K562 (cell line): Measurements from ENCODE around the gene RABGAP1L. TPM values are rescaled to one million over a fixed set of nuclear protein-coding genes. Genes with fewer than 3 reads are reported as not detected.

Experiments used
- BDP1 ChIP-seq: IDR thresholded peaks from 3 replicates; pipeline ENCODE4 v1.6.1; 2011; ENCODE audit not compliant: insufficient read length, insufficient read depth
- BMI1 ChIP-seq: fragments of 150-350 bp; IDR thresholded peaks from 2 replicates; pipeline ENCODE4 v1.6.1; 2014; ENCODE audit warnings: low read length
- CEBPB ChIP-seq: fragments of 450-650 bp; IDR thresholded peaks from 2 replicates; pipeline ENCODE4 v1.6.1; 2016; ENCODE audit warnings: missing genetic modification characterization, missing compliant biosample characterization
- CEBPG ChIP-seq, 3 experiments: fragments of 200-800 bp in 1 of 3; sonication (Bioruptor generic) in 1 of 3; sonication (generic) in 1 of 3; formaldehyde crosslinking in 1 of 3; IDR thresholded peaks in 2 of 3; conservative IDR thresholded peaks in 1 of 3; 2 replicates each; pipeline versions ENCODE4 v1.6.1 to v1.8.0; 2016 to 2022; ENCODE audit warnings: missing compliant biosample characterization in 2 of 3, missing genetic modification characterization in 2 of 3, mild to moderate bottlenecking in 1 of 3, missing genetic modification reagents in 1 of 3
- ELF1 ChIP-seq: fragments of 200-800 bp; sonication (Bioruptor generic); IDR thresholded peaks from 2 replicates; pipeline ENCODE4 v1.6.1; 2016; ENCODE audit warnings: missing genetic modification characterization, missing compliant biosample characterization
- KDM2B ChIP-seq: fragments of 250-450 bp; sonication (Bioruptor Pico); IDR thresholded peaks from 2 replicates; pipeline ENCODE4 v1.8.0; 2021; ENCODE audit warnings: mild to moderate bottlenecking, moderate library complexity
- LEF1 ChIP-seq: fragments of 450-650 bp; IDR thresholded peaks from 2 replicates; pipeline ENCODE4 v1.6.1; 2016; ENCODE audit warnings: mild to moderate bottlenecking
- MEF2D ChIP-seq: conservative IDR thresholded peaks from 2 replicates; pipeline ENCODE4 v1.6.1; 2016; ENCODE audit warnings: low read depth, missing genetic modification characterization, missing compliant biosample characterization
- NRF1 ChIP-seq, 2 experiments: fragments of 450-650 bp; IDR thresholded peaks in 1 of 2; conservative IDR thresholded peaks in 1 of 2; 2 replicates each; pipeline ENCODE4 v1.6.1; 2014; ENCODE audit warnings: mild to moderate bottlenecking in 2 of 2
- PCBP1 ChIP-seq: fragments of 200-400 bp; formaldehyde crosslinking; IDR thresholded peaks from 2 replicates; pipeline ENCODE4 v1.6.1; 2018; ENCODE audit warnings: mild to moderate bottlenecking, low read depth, low read length; ENCODE audit not compliant: poor library complexity, severe bottlenecking
- RB1 ChIP-seq: fragments of 450-650 bp; IDR thresholded peaks from 2 replicates; pipeline ENCODE4 v1.6.1; 2017; ENCODE audit warnings: low read depth, mild to moderate bottlenecking
- SP1 ChIP-seq: sonication (generic); formaldehyde crosslinking; IDR thresholded peaks from 2 replicates; pipeline ENCODE4 v1.8.1; 2022; ENCODE audit warnings: mild to moderate bottlenecking, missing genetic modification reagents
- THRAP3 ChIP-seq: fragments of 450-650 bp; IDR thresholded peaks from 2 replicates; pipeline ENCODE4 v1.6.1; 2016; ENCODE audit warnings: mild to moderate bottlenecking, inconsistent platforms, borderline replicate concordance
- ZC3H11A ChIP-seq: IDR thresholded peaks from 2 replicates; pipeline ENCODE4 v1.6.1; 2012; ENCODE audit warnings: low read depth, low read length, improper control_type of control experiment
- ZFP30 ChIP-seq: fragments of 250-450 bp; sonication (Bioruptor Pico); IDR thresholded peaks from 2 replicates; pipeline ENCODE4 v1.8.0; 2022; ENCODE audit warnings: moderate library complexity, mild to moderate bottlenecking, inconsistent platforms, borderline replicate concordance
- ZNF217 ChIP-seq: sonication (generic); formaldehyde crosslinking; IDR thresholded peaks from 2 replicates; pipeline ENCODE4 v1.8.0; 2022; ENCODE audit warnings: mild to moderate bottlenecking, missing genetic modification reagents
- ZNF224 ChIP-seq: sonication (generic); formaldehyde crosslinking; IDR thresholded peaks from 2 replicates; pipeline ENCODE4 v1.8.0; 2022; ENCODE audit warnings: mild to moderate bottlenecking, missing genetic modification reagents
- ZNF311 ChIP-seq: fragments of 250-450 bp; sonication (Bioruptor Pico); IDR thresholded peaks from 2 replicates; pipeline ENCODE4 v1.4.0; 2020; ENCODE audit warnings: mild to moderate bottlenecking, moderate library complexity
- polyA plus RNA-seq, 8 experiments: library from polyadenylated mRNA; depleted of rRNA in 4 of 8; stranded (reverse) in 5 of 8; unstranded in 3 of 8; fragments of >200 nt; fragmentation: Nextera tagmentation in 2 of 8; fragmentation: Illumina TruSeq in 1 of 8; extraction: Ambion mirVana in 2 of 8; extraction: Trizol in 1 of 8; gene quantifications; 2 replicates each; pipeline versions ENCODE4 v1.2.1 to v1.2.3, GENCODE V29; 2011 to 2014; ENCODE audit warnings: inconsistent platforms in 1 of 8, missing spikeins in 1 of 8
- total RNA-seq, 7 experiments: library from RNA; depleted of rRNA in 6 of 7; stranded (reverse); fragments of >200 nt in 6 of 7; fragmentation: Illumina TruSeq in 2 of 7; extraction: Trizol in 2 of 7; gene quantifications; 2 replicates each; pipeline versions ENCODE4 v1.2.1 to v1.2.3, GENCODE V29; 2011 to 2021; ENCODE audit warnings: low replicate concordance in 1 of 7
- TF ChIP-seq, protein P1 (sequence below): fragments of 250-450 bp; sonication (Bioruptor Pico); IDR thresholded peaks from 2 replicates; pipeline ENCODE4 v1.5.0; 2021
- TF ChIP-seq, protein P2 (sequence below): fragments of 250-450 bp; sonication (Bioruptor Pico); IDR thresholded peaks from 2 replicates; pipeline ENCODE4 v1.4.0; 2020; ENCODE audit warnings: mild to moderate bottlenecking, moderate library complexity
- TF ChIP-seq, protein P3 (sequence below): sonication (generic); formaldehyde crosslinking; IDR thresholded peaks from 2 replicates; pipeline ENCODE4 v1.5.0; 2020; ENCODE audit warnings: missing genetic modification reagents
- TF ChIP-seq, protein P4 (sequence below): fragments of 250-450 bp; sonication (Bioruptor Pico); IDR thresholded peaks from 2 replicates; pipeline ENCODE4 v1.8.0; 2021; ENCODE audit warnings: borderline replicate concordance, mild to moderate bottlenecking, moderate library complexity; ENCODE audit not compliant: poor library complexity, severe bottlenecking

The RABGAP1L gene
- total and polyA plus RNA-seq, 9 of the 15 experiments (the other 6 are each of a cell fraction or from before 2014, with no cell fraction given) = 16.5 to 44.9 (median 26.7) TPM

DNA sequence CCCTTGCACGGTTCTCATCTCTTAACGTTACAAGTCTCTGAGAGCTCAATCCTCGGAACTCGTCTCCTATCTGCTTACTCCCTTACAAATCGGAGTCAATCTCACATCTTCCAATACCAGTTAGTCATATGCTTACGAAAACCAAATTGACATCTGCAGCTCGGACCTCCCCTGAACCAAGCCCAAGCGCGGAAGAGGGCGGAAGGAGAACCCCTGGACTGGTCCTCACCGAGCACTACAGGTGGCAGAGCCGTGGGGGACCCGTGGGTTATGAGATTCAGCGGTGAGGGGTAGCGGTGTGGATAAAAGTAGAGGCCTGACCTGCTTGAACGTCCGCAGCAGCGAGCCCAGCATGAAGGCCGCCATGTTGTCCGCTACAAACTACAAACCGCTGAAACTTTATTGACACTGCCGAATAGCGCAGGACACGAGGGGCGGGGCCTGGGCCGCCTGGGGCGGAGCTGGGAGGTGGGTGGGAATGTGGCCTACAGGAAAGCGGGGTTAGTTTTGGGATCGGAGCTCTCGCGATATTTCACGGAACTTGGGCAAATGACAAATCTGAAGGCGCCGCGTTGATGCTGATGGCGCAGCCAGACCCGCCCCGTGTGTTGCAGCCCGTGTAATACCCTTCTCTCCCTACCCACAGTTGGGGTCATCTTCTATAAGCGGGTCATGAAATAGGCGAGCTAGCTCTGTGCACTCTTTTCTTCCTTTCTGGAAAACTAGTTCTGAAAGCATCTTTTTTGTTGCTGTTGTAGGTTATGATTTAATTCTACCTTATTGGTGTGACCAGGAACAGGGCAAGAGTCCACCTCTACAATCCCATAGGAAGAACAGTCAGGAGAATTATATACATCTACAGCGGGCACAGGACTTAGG lies 864.0 kb downstream of the RABGAP1L start, which contains the start of gene MRPS14 (continued):
- TF ChIP-seq, protein P1, sequence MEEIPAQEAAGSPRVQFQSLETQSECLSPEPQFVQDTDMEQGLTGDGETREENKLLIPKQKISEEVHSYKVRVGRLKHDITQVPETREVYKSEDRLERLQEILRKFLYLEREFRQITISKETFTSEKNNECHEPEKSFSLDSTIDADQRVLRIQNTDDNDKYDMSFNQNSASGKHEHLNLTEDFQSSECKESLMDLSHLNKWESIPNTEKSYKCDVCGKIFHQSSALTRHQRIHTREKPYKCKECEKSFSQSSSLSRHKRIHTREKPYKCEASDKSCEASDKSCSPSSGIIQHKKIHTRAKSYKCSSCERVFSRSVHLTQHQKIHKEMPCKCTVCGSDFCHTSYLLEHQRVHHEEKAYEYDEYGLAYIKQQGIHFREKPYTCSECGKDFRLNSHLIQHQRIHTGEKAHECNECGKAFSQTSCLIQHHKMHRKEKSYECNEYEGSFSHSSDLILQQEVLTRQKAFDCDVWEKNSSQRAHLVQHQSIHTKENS (CRISPR knock-in tag) = no peak
- TF ChIP-seq, protein P2, sequence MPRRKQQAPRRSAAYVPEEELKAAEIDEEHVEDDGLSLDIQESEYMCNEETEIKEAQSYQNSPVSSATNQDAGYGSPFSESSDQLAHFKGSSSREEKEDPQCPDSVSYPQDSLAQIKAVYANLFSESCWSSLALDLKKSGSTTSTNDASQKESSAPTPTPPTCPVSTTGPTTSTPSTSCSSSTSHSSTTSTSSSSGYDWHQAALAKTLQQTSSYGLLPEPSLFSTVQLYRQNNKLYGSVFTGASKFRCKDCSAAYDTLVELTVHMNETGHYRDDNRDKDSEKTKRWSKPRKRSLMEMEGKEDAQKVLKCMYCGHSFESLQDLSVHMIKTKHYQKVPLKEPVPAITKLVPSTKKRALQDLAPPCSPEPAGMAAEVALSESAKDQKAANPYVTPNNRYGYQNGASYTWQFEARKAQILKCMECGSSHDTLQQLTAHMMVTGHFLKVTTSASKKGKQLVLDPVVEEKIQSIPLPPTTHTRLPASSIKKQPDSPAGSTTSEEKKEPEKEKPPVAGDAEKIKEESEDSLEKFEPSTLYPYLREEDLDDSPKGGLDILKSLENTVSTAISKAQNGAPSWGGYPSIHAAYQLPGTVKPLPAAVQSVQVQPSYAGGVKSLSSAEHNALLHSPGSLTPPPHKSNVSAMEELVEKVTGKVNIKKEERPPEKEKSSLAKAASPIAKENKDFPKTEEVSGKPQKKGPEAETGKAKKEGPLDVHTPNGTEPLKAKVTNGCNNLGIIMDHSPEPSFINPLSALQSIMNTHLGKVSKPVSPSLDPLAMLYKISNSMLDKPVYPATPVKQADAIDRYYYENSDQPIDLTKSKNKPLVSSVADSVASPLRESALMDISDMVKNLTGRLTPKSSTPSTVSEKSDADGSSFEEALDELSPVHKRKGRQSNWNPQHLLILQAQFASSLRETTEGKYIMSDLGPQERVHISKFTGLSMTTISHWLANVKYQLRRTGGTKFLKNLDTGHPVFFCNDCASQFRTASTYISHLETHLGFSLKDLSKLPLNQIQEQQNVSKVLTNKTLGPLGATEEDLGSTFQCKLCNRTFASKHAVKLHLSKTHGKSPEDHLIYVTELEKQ (CRISPR knock-in tag) = no peak
- TF ChIP-seq BDP1 (no peak), ZC3H11A (no peak), PCBP1 (no peak), ELF1 (tag) (peak; percentile 83), CEBPG (CRISPR knock-in tag; IDR thresholded peaks at IDR 0.05) (0 out of 2 replicates have a peak, but pooled peaks have one; percentile 8), CEBPG (tag; conservative IDR thresholded peaks at IDR 0.05 in 1 of 2, IDR thresholded peaks at IDR 0.05 in 1 of 2) (no peak), KDM2B (no peak), BMI1 (no peak), THRAP3 (no peak; the same call in 1 of the 2 replicates), RB1 (no peak), ZFP30 (CRISPR knock-in tag) (no peak), ZNF217 (CRISPR knock-in tag) (no peak), ZNF311 (CRISPR knock-in tag) (no peak), CEBPB (peak; percentile 24; the same call in 1 of the 2 replicates), SP1 (CRISPR knock-in tag) (peak; percentile 98), NRF1 (conservative IDR thresholded peaks at IDR 0.05 in 1 of 2, IDR thresholded peaks at IDR 0.05 in 1 of 2) (peak; percentile 70 to 76), MEF2D (no peak), ZNF224 (CRISPR knock-in tag) (no peak), LEF1 (no peak)
- TF ChIP-seq, protein P3, sequence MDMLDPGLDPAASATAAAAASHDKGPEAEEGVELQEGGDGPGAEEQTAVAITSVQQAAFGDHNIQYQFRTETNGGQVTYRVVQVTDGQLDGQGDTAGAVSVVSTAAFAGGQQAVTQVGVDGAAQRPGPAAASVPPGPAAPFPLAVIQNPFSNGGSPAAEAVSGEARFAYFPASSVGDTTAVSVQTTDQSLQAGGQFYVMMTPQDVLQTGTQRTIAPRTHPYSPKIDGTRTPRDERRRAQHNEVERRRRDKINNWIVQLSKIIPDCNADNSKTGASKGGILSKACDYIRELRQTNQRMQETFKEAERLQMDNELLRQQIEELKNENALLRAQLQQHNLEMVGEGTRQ (CRISPR knock-in tag) = peak; percentile 34; the same call in 1 of the 2 replicates
- TF ChIP-seq, protein P4, sequence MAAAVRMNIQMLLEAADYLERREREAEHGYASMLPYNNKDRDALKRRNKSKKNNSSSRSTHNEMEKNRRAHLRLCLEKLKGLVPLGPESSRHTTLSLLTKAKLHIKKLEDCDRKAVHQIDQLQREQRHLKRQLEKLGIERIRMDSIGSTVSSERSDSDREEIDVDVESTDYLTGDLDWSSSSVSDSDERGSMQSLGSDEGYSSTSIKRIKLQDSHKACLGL (CRISPR knock-in tag) = peak; percentile 77
